Right forelimb (tissue), 1 donor: Measurements from ENCODE around the gene CACNA1C.
"Not testable (repeated sequence)": the region's sequence is repeated elsewhere in the genome, so short reads cannot be mapped to it uniquely, and the experiment has no call there.

Experiments used
- DNase-seq: peaks from one replicate; pipeline ENCODE4 v3.0.0-alpha.2; 2018

Gene CACNA1C

DNA sequence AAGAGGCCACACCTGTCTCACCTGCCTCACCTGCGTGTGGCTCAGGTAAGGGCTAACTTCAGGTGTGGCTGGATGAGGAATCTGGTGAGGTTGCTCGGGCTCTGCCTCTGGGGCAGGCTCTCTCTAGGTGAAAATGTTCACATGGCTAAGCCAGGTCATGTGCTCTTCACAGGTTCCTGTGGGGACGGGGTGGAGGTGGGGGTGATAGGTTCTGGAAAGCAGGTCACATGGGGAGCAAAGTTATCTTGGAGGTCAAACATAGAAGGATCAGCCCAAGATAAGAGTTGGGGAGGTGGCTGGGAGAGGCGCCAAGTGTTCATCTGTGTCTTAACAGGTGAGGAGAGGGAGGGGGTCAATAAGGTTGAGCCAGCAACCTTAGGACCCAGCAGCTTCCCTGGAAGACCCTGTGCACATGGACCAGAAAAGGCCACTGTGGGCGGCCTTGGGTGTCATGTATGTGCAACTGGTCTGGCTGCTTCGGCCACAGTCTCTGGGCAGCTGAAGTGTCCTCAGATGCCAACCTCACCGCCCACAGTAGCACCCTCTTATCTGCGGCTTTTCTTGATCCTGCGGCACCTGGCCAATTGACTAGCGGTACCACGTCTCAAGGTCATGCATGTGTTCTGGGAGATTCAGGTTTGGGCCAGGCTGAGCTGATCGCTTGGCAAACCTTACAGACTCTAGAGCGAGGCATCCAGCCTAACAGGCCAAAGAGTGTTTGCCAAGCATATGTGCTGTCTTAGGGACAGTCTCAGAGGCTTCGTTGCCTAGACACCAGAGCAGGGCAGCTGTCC lies 60.5 kb downstream of the CACNA1C start:
- no peak for DNase-seq

- DNase-seq, result no peak
Observed at GRCh38 chr12:2114071-2114470, 61.3 kb downstream of the CACNA1C start.

- DNase-seq, result no peak
Observed at GRCh38 chr12:2115101-2115845, 62.5 kb downstream of the CACNA1C start.

DNA sequence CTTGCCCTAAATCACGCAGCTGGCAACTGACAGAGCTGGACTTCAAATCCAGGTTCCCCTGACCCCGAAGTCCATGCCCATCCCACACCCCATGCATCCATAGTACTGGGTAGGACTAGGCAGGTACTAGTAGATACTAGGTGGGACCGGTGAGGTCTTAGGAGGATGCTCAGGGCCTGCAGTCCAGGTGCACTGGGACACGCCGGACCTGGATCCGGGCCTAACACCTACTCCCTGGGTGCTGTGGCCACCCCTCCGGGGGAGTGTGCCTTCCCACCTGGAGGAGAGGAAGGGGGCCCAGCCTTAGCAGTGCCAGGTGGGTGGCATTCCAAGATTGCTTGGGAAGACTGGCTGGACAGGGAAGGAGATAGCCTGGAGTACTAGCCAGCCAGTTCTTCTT lies 64.8 kb downstream of the CACNA1C start:
- no peak for DNase-seq

GRCh38 chr12:2118061-2118460 lies 65.3 kb downstream of the CACNA1C start:
- no peak for DNase-seq

DNA sequence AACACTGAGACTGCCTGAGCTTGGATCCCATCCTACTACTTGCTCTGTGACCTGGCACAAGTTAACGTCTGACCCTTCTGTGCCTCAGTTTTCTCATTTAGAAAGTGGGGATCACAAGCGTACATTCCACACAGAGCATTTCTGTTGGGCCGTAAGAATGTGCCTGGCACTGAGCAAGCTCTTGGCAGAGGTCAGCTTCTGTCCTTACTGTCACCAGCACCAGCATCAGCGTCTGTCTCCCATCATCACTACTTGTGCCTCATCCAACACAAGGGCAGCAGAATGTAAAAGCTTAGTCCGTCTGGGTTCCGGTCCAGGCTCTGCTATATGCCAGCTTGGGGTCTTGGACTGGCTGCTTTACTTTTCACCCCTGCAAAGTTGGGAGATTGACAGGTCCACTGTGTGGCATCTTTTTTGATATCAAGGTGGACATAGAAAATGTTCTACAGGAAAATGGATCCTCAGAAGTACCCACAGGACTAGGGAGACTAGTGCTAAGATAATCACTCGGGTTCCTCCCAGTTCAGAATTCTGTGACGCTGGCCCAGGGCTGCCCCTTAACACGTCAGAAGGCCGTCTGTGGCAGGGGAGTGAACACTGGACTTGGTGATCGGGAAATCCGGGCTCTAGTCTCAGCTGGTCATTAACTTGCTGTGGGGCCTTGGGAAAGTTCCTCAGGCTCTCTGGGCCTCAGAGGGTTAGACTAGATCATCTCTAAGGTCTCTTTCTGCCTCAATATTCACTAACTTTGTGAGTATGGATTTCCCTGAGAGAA lies 65.9 kb downstream of the CACNA1C start:
- DNase-seq, result no peak

- DNase-seq, result no peak
Observed at GRCh38 chr12:2119266-2119665, 66.5 kb downstream of the CACNA1C start.

- DNase-seq, result no peak
Observed at GRCh38 chr12:2120982-2121758, 68.4 kb downstream of the CACNA1C start.

DNA sequence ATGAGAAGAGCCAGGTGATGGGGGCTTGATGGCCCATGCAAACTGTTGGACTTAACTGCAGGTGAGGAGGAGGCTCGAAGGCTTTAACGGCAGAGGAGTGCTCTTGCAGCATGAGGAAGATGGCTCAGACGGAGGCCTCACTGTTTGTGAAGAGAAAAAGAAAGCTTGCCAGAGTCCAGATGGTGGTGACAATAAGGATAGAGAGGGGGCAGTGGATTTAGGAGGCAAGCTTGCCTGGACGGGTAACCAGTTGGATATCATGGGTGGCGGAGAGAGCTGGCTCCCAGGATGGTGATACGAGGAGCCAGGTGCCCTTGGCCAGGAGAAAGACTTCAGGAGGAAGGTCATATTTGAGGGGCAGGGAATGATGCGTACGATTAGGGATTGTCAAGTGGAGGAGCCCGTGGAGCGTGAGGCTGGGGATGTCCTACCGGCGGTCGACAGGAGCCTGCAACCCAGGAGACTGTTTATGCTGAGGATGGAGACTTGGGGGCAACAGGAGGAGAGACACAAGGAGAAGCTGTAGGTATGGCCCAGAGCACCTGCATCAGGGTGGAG lies 71.8 kb downstream of the CACNA1C start:
- DNase-seq, result no peak

GRCh38 chr12:2125651-2126522 lies 73.1 kb downstream of the CACNA1C start:
- no peak for DNase-seq

GRCh38 chr12:2126676-2127406 lies 74.1 kb downstream of the CACNA1C start:
- no peak for DNase-seq

- DNase-seq, result no peak
Observed at GRCh38 chr12:2129076-2129475, 76.3 kb downstream of the CACNA1C start.

GRCh38 chr12:2135661-2136418 lies 83.1 kb downstream of the CACNA1C start:
- DNase-seq, result not testable (repeated sequence)

DNA sequence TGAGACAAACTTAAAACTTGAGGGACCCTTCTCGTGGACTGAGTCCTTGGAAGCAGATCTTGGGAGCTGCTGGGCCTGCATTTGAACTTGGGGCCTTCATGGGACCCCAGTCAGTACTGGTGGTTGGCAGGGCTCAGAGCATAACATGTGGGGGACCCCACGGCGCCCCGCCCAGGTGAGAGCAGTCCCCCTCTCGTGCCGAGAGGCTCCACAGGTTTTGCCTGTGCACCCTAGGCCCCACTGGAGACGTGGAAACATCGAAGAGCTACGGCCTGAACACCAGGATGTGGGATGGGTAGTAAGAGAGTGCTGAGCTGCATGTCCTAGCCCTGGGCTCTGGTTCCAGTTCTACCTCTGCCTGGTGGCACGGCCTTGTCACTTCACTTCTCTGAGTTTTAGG lies 84.1 kb downstream of the CACNA1C start:
- no peak for DNase-seq

DNA sequence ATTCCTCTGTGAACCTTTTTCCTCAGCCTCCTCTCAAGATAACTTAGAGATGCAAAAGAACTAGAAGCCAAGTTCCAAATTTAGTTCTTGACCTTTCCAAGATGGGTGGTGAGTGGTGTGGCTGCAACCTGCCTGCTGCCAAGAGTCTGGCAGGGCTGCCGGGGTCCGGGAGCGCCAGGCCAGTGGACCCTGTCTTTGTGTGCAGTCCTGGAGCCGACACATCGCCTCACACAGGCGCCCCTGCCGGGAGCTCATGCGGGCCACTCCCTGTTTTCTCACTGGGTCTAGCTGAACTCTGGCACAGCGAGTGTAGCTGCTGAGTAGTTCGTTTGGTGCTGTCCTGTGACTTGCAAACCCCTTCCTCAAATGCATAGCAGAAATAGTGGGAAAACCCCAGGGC lies 84.9 kb downstream of the CACNA1C start:
- DNase-seq, result no peak

DNA sequence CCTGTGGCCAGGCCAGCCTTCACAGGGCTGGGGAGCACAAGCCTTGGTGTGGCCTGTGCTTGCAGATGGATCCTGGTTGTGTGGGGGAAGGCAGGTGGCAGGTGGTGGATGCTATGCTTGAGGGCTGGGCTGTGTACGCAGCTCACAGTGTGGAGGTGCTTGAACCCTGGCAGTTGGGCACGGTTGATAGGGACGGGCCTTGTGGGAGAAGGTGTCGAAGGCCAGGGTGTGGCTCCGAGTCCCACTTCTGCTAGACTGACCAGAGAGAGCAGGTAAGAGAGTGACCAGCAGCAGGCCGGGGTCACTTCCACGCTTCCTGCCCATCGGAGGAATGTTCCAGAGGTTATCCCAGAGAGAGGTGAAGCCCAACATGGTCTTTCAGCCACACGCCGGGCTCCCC lies 85.5 kb downstream of the CACNA1C start:
- DNase-seq, result no peak

GRCh38 chr12:2138871-2139308 lies 86.1 kb downstream of the CACNA1C start:
- DNase-seq, result no peak

GRCh38 chr12:2139651-2140050 lies 86.9 kb downstream of the CACNA1C start:
- no peak for DNase-seq

DNA sequence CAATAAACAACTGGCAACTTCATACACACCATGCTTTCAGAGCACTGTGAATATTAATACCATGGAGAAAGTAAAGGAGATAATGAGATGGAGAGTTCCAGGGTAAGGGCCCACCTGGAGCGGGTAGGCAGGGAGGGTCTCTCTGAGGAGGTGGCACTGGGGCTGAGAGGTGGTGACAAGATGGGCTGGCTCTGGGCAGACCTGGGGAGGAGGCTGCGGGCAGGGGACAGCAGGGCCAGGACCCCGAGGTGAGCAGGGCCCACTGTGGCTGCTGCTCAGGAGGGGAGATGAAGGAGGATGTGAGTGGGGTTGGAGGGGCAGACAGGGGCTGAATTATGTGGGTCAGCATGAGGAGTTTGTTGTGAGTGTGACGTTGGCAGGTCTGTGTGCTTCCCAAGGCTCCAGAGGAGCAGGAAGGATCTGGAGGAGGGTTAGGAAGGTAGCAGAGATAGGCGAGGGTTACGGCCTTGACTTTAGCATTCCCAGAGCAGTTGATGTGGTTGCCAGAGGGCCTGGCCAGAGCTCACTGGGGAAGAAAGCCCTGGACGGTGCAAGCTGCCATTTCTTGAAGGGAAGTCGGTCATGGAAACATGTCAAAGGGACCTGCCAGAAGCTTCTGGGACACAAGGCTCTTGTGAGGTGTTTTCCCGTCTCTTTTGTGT lies 88.2 kb downstream of the CACNA1C start:
- DNase-seq, result no peak
